MM.1S (cell line): ENCODE data around the gene DUSP10.

ENCODE experiments used
- DNase-seq: peaks from one replicate; pipeline ENCODE4 v3.0.0-alpha.2; 2015
- H2AFZ ChIP-seq: fragments of 300-600 bp; sonication (generic); 2 replicates; pipeline ENCODE4 v1.6.0; 2016; ENCODE audit warnings: antibody characterized with exemption, low read length
- H3F3A ChIP-seq: fragments of 300-600 bp; sonication (generic); 2 replicates; pipeline ENCODE4 v1.6.1; 2016; ENCODE audit warnings: mild to moderate bottlenecking, antibody characterized with exemption, low read length, moderate library complexity, mixed read lengths; ENCODE audit not compliant: insufficient read depth
- H3K27ac ChIP-seq: fragments of 300-600 bp; sonication (generic); 2 replicates; pipeline ENCODE4 v1.5.1; 2016; ENCODE audit warnings: mild to moderate bottlenecking, low read length
- H3K27me3 ChIP-seq: fragments of 300-600 bp; sonication (generic); replicated peaks from 2 replicates; pipeline ENCODE4 v1.6.0; 2016; ENCODE audit warnings: low read length; ENCODE audit not compliant: insufficient read depth
- H3K36me3 ChIP-seq: fragments of 300-600 bp; sonication (generic); replicated peaks from 2 replicates; pipeline ENCODE4 v1.6.1; 2016; ENCODE audit warnings: mild to moderate bottlenecking, low read length, mixed read lengths; ENCODE audit not compliant: insufficient read depth
- H3K4me1 ChIP-seq: fragments of 300-600 bp; sonication (generic); 2 replicates; pipeline ENCODE4 v1.6.1; 2016; ENCODE audit warnings: low read length, mixed read lengths
- H3K4me2 ChIP-seq: fragments of 300-600 bp; sonication (generic); 2 replicates; pipeline ENCODE4 v1.6.0; 2016; ENCODE audit warnings: low read depth, low read length
- H3K4me3 ChIP-seq: fragments of 300-600 bp; sonication (generic); 2 replicates; pipeline ENCODE4 v1.5.1; 2016; ENCODE audit warnings: low read length, mixed read lengths
- H3K79me2 ChIP-seq: fragments of 300-600 bp; sonication (generic); 2 replicates; pipeline ENCODE4 v1.6.1; 2016; ENCODE audit warnings: mixed run types, low read length, mixed read lengths
- H3K9ac ChIP-seq: fragments of 300-600 bp; sonication (generic); 2 replicates; pipeline ENCODE4 v1.6.1; 2016; ENCODE audit warnings: low read length, mixed read lengths
- H3K9me2 ChIP-seq: fragments of 300-600 bp; sonication (generic); replicated peaks from 2 replicates; pipeline ENCODE4 v1.6.1; 2016; ENCODE audit warnings: mild to moderate bottlenecking, low read length, mixed read lengths; ENCODE audit not compliant: insufficient read depth
- H3K9me3 ChIP-seq: fragments of 300-600 bp; sonication (generic); replicated peaks from 2 replicates; pipeline ENCODE4 v1.6.1; 2016; ENCODE audit warnings: mild to moderate bottlenecking, low read length, mixed read lengths; ENCODE audit not compliant: insufficient read depth
- H4K20me1 ChIP-seq: fragments of 300-600 bp; sonication (generic); 2 replicates; pipeline ENCODE4 v1.6.1; 2016; ENCODE audit warnings: mild to moderate bottlenecking, low read length, moderate library complexity, mixed read lengths; ENCODE audit not compliant: insufficient read depth
- EZH2 ChIP-seq: fragments of 300-600 bp; sonication (generic); optimal IDR thresholded peaks from 2 replicates; pipeline ENCODE3; 2017; ENCODE audit warnings: low read depth, mild to moderate bottlenecking, antibody characterized with exemption, low read length, mixed read lengths
- EZH2phosphoT487 ChIP-seq: fragments of 300-600 bp; sonication (generic); IDR thresholded peaks from 2 replicates; pipeline ENCODE4 v1.6.1; 2018; ENCODE audit warnings: antibody characterized with exemption, low read length
- TF ChIP-seq, protein P1 (sequence below): fragments of 300-600 bp; sonication (generic); IDR thresholded peaks from 2 replicates; pipeline ENCODE4 v1.5.1; 2016; ENCODE audit warnings: antibody characterized with exemption, low read length, mixed read lengths

The DUSP10 gene

DNA sequence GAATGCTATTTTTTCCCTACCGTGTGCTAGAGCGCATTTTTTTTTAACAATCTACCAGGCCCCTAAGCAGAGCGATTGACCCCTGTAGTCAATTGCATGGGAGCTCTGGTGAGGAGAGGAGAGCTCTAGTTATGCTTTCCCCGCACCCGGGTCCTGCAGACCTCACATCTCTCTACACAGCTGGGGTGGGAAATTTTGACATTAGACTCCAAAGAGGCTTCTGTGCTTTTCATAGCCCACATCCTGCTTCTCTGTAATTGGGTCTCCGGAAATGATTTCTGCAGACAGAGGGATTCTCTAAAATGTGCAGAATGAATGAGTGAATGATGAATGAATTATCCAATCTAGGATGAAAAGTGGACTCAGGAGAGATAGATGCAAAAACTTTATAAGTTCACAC lies 41.5 kb upstream of the DUSP10 start:
- H2AFZ ChIP-seq: no peak overlapping the region
- no peak overlapping the region for H3K9ac ChIP-seq
- TF ChIP-seq EZH2 (no peak), EZH2phosphoT487 (no peak)
- TF ChIP-seq, protein P1, sequence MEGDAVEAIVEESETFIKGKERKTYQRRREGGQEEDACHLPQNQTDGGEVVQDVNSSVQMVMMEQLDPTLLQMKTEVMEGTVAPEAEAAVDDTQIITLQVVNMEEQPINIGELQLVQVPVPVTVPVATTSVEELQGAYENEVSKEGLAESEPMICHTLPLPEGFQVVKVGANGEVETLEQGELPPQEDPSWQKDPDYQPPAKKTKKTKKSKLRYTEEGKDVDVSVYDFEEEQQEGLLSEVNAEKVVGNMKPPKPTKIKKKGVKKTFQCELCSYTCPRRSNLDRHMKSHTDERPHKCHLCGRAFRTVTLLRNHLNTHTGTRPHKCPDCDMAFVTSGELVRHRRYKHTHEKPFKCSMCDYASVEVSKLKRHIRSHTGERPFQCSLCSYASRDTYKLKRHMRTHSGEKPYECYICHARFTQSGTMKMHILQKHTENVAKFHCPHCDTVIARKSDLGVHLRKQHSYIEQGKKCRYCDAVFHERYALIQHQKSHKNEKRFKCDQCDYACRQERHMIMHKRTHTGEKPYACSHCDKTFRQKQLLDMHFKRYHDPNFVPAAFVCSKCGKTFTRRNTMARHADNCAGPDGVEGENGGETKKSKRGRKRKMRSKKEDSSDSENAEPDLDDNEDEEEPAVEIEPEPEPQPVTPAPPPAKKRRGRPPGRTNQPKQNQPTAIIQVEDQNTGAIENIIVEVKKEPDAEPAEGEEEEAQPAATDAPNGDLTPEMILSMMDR: no peak
- H3K79me2 ChIP-seq: no peaks in the 10 kb centered on the region
- no peak overlapping the region for H3K4me3 ChIP-seq
- no peak for DNase-seq
- H3K9me3 ChIP-seq: no peaks in the 10 kb centered on the region
- no peak overlapping the region for H3K27ac ChIP-seq
- H3K4me1 ChIP-seq: peaks cover 14% of the 10 kb centered on the region
- H4K20me1 ChIP-seq: no peaks in the 10 kb centered on the region
- peaks cover 45% of the 10 kb centered on the region for H3K27me3 ChIP-seq
- no peaks in the 10 kb centered on the region for H3K9me2 ChIP-seq
- no peaks in the 10 kb centered on the region for H3K36me3 ChIP-seq
- H3K4me2 ChIP-seq: no peak overlapping the region
- H3F3A ChIP-seq: peaks cover 10% of the 10 kb centered on the region

DNA sequence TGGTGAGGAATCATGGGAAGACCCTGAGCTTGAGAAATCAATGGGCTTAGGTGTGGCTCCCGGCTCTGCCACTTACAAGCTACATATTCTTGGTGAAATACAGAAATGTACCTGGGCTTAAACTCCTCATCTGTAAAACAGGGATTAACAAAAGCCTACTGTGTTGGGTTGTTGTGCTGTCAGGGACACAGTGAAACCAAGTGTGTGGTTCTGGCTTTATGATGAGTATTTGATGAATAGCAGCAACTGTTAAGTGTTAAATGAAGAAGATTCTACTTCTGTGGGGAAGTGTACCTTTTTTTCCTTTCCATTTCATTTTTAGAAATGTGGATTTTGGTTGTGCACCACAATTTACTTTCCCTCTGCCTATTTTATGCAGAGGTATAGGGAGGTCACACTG lies 41.1 kb upstream of the DUSP10 start:
- DNase-seq: no peak
- no peaks in the 10 kb centered on the region for H3K36me3 ChIP-seq
- H3K79me2 ChIP-seq: no peaks in the 10 kb centered on the region
- H4K20me1 ChIP-seq: no peaks in the 10 kb centered on the region
- H3K4me3 ChIP-seq: no peak overlapping the region
- H3K9me2 ChIP-seq: no peaks in the 10 kb centered on the region
- peaks cover 19% of the 10 kb centered on the region for H3K4me1 ChIP-seq
- TF ChIP-seq, protein P1: no peak
- no peaks in the 10 kb centered on the region for H3K9me3 ChIP-seq
- H3K4me2 ChIP-seq: no peak overlapping the region
- H2AFZ ChIP-seq: no peak overlapping the region
- no peak overlapping the region for H3K27ac ChIP-seq
- H3K27me3 ChIP-seq: peaks cover 45% of the 10 kb centered on the region
- no peak overlapping the region for H3K9ac ChIP-seq
- H3F3A ChIP-seq: peaks cover 14% of the 10 kb centered on the region

DNA sequence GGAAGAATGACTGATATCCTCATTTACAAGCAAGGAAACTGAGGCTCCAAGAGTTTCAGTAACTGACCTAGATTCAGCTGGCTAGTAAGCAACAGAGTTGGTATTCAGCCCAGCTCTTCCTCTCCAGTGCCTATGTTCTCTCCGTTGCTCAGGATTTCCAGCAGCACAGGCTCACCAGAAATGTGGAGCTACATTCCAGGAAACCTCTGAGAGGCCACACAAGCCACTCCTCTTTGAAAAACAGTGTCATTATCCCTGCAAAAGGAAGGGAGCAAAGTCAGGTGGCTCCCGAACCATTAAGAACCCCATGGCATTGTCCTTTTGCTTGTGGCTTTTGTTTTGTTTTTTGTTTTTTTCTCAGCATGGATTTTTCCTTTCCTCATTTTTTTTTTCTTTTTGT lies 40.6 kb upstream of the DUSP10 start:
- Histone ChIP-seq H3K4me3 (no peak overlapping the region), H3K9me2 (no peaks in the 10 kb centered on the region), H3K9me3 (no peaks in the 10 kb centered on the region), H3K36me3 (no peaks in the 10 kb centered on the region), H4K20me1 (no peaks in the 10 kb centered on the region), H3K79me2 (no peaks in the 10 kb centered on the region), H3K27ac (no peak overlapping the region), H3F3A (peaks cover 19% of the 10 kb centered on the region), H3K4me1 (peaks cover 24% of the 10 kb centered on the region), H3K27me3 (peaks cover 45% of the 10 kb centered on the region), H2AFZ (no peak overlapping the region), H3K9ac (no peak overlapping the region), H3K4me2 (no peak overlapping the region)
- TF ChIP-seq, protein P1: no peak
- no peak for TF ChIP-seq EZH2phosphoT487
- no peak for TF ChIP-seq EZH2
- DNase-seq: no peak
